Central memory CD4-positive, alpha-beta T cell (primary cell): ENCODE data around the gene TRAF3IP3.

Source experiments
- DNase-seq: peaks from one replicate; pipeline ENCODE4 v3.0.0; 2022
- total RNA-seq, 3 experiments: gene quantifications; one replicate each; lab custom pipeline; 2026; lab: John Stamatoyannopoulos, UW

Gene TRAF3IP3, protein sequence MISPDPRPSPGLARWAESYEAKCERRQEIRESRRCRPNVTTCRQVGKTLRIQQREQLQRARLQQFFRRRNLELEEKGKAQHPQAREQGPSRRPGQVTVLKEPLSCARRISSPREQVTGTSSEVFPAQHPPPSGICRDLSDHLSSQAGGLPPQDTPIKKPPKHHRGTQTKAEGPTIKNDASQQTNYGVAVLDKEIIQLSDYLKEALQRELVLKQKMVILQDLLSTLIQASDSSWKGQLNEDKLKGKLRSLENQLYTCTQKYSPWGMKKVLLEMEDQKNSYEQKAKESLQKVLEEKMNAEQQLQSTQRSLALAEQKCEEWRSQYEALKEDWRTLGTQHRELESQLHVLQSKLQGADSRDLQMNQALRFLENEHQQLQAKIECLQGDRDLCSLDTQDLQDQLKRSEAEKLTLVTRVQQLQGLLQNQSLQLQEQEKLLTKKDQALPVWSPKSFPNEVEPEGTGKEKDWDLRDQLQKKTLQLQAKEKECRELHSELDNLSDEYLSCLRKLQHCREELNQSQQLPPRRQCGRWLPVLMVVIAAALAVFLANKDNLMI
- total RNA-seq, result 115 to 337 (median 326) reads per million in 3 experiments

- peak; percentile 84 for DNase-seq
These were observed at the start of gene TRAF3IP3 for GRCh38 chr1:209755926-209756614. TSS of gene TRAF3IP3 (plus strand) at chr1:209756053. CDS start at chr1:209760040, 3,987 bp downstream.

GRCh38 chr1:209706622-209707021 is 49.2 kb upstream of the TRAF3IP3 start:
- DNase-seq, result no peak

GRCh38 chr1:209707308-209707707 is 48.5 kb upstream of the TRAF3IP3 start:
- no peak for DNase-seq

DNA sequence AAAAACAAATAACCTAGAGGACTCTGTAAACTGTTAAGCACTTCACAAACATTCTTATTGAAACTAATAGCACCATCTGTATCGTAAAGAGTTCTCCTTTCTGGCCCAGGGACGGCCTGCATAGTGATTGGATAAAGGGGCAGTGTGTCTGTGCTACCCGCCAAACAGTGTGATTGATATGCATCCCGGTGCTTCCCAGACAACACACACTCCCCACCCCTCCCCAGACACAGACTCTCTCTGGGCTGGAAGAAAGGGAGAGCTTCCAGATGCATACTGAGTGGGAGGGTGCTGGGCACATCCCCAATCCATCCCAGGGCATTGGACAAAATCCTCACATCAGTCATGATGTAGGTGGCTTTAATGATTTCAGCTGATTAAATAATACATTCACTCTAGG is 47.6 kb upstream of the TRAF3IP3 start:
- DNase-seq, result no peak

DNA sequence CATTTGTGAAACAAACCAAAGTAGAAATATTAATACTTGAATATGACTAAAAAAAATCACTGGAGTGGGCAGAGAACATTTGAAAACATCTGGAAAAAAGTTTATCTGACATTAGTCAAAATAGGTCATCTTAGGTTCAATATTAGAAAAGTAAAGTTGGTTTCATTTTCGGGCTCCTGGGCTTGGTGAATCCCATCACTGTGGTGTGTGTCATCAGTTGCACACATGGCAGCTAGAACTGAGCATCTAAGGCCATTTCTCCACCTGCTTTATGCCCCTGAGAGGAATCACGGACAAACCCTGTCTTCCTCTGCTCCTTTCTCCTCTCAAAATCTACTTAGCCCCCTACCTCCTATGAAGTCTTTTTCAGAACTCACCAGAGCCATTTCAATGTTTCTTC is 45.8 kb upstream of the TRAF3IP3 start:
- no peak for DNase-seq

- DNase-seq, result no peak
These were observed 45.0 kb upstream of the TRAF3IP3 start for GRCh38 chr1:209710847-209711246.

- DNase-seq, result no peak
These were observed 41.5 kb upstream of the TRAF3IP3 start for GRCh38 chr1:209714338-209714737.

DNA sequence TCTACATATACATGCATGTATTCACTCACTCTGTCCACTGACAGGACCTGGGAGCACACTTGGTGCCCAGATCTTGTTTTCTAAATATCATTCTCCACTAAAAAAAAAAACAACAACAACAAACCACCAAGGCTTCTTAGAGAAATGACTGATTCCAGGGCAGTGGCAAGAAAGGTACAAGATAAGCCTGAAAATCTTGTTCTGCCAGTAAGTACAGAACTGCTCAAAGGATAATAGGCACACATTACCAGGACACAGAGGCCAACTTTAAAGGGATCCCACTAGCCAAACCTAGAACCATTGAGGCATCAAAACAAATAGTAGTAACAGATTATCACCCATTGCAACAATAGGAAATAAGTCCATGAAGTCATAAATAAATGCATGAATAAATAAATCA is 40.5 kb upstream of the TRAF3IP3 start:
- no peak for DNase-seq

DNA sequence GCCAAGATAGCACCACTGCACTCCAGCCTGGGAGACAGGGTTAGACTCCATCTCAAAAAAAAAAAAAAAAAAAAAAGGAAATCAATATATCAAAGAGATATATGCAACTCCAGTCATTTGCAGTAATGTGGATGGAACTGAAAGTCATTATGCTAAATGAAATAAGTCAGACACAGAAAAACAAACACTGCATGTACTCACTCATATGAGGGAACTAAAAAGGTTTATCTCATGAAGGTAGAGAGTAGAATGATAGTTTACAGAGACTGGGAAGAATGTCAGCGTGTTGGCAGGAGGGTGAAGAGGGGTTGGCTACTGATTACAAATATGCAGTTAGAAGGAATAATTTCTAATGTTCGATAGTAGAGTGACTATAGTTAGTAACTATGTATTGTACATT is 38.0 kb upstream of the TRAF3IP3 start:
- no peak for DNase-seq

DNA sequence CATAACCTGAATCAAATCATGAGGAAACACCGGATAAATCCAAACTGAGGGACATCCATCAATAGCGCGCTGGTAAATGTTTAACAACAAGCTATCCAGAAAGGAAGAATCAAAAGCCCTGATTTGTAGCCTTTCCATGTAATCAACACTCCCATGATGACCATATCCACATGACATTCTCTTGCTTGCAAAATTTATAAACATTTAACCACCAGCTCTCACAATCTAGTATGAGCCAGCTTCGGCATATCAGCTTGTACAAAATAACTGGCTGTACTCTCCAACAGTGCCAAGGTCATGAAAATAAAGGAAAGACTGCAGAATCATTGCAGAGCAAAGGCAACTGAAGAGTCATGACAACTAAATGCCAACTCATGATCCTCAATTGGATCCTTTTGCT is 35.5 kb upstream of the TRAF3IP3 start:
- DNase-seq, result no peak

- no peak for DNase-seq
These were observed 35.0 kb upstream of the TRAF3IP3 start for GRCh38 chr1:209720826-209721225.

GRCh38 chr1:209721323-209721722 is 34.5 kb upstream of the TRAF3IP3 start:
- no peak for DNase-seq

GRCh38 chr1:209723265-209723664 is 32.6 kb upstream of the TRAF3IP3 start:
- no peak for DNase-seq

- DNase-seq, result no peak
These were observed 31.8 kb upstream of the TRAF3IP3 start for GRCh38 chr1:209723756-209724693.

DNA sequence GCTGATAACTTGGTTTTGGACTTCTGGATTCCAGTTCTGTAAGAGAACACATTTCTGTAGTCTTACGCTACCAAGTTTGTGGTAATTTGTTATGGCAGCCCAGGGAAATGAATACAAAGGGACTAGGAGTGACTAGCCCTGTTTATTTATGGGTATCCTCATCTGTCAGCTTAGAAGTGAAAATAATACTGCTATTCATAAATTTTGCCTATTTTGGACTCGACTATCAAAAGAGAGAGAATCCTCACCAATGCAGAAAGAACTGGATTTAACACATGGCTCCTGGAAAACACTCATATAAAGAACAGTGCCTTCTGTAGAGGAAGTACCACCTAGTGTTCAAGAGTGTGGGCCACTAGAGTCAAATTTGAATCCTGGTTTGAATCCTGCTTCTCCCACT is 28.6 kb upstream of the TRAF3IP3 start:
- DNase-seq, result no peak

DNA sequence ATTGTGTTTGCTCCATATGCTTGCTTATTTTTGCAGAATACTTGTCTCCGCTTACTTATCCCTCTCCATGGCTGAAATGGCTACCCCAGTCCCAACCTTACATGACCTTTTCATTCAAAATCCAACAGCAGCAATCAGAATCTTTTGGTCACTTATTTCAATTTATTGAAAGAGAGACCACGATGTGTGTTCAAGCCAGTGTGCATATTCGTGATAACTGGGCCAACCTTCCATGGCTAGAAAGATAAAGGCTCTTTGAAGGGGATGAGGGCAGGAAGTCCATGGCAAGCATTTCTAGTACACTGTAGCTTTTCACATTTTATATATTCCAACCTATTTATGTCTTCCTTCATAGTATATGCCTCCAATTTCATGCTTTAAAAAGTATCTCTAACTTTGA is 28.1 kb upstream of the TRAF3IP3 start:
- no peak for DNase-seq

DNA sequence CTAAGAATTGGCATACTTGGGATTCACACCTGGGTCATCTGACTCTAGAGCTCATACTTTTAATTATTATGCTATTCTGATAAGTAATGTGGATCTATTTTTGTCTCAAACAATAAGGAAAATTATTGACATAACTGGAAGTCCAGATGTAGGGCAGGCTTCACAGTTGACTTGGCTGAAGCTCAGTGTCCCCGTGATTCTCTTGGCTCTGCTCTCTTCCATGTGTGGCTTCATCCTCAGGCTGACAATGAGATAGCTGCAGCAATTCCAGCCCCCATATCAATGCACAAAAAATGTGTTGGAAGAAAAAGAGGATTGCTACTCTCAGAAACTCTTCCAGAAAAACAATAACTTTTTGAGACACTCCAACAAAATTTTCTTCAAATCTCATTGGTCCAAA is 27.4 kb upstream of the TRAF3IP3 start:
- DNase-seq, result no peak

DNA sequence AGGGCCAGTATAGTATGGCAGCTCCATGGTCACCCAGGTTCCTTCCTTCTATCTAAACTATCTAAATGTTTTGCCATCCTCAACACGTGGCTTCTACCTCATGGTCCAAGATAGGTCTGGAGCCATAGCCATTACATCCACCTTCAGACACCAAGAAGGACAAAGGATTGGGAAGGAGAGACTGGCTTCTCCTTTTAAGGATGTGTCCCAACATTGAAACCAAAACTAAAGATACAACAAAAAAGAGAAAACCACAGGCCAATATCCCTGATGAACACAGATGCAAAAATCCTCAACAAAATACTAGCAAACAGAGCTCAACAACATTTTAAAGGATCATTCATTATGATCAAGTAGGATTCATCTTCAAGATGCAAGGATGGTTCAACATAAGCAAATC is 26.4 kb upstream of the TRAF3IP3 start:
- DNase-seq, result no peak

DNA sequence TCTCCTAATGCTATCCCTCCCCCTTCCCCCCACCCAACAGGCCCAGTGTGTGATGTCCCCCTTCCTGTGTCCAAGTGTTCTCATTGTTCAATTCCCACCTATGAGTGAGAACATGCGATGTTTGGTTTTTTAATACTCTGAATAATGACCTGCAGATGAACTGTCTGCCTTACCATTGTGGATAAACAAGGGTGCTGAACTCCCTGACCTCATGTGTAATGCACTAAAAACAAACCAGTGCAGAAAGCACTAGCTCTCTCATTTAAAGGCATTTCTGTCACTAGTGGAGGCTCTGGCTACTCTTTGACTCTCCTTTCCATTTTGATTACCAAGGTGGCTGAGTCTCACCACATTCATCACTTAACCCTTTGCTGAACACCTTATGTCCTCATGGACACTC is 23.1 kb upstream of the TRAF3IP3 start:
- no peak for DNase-seq

- DNase-seq, result no peak
These were observed 22.3 kb upstream of the TRAF3IP3 start for GRCh38 chr1:209733409-209734192.

DNA sequence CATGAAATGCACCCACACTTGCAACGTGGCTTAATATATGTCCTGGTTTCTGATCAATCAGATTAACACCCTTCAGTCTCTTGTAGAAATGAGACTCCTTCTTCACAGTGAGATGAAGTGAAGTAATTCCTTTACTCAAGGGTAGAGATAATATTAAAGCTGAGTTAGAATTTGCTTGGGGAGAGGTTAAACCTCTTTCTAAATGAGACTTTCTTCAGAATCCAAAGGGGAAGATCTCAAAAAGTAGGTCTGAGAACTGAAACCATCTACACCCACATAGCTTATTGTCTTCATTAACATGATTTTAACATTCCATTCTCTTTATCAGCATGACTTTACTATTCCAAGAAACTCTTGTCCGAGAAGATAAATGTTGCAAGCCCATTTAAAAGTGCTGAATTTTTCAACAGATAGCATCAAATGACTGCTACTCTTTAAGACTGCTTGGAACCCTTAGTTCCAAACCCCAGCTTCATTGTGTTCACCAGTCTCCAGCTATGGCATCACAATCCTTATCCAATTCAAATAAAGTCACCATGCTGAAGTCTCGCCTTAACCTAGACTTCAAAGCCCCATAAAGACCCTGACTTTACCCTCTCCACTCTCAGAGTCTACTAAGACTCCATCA is 19.2 kb upstream of the TRAF3IP3 start:
- no peak for DNase-seq

- DNase-seq, result no peak
These were observed 18.7 kb upstream of the TRAF3IP3 start for GRCh38 chr1:209737118-209737505.
